Right lobe of liver (tissue), 4 donors: ENCODE data around the gene NID2.

Experiments used
- POLR2A ChIP-seq: fragments of 450-650 bp; IDR thresholded peaks from one replicate; pipeline ENCODE4 v1.6.1; 2017; ENCODE audit warnings: antibody characterized with exemption, mild to moderate bottlenecking
- TF ChIP-seq, protein P1 (sequence below), 4 donors: fragments of 200-600 bp in 3 of 4; fragments of 450-650 bp in 1 of 4; IDR thresholded peaks; one replicate each; pipeline versions ENCODE4 v1.5.1 to v1.8.0; 2016 to 2022; ENCODE audit warnings: antibody characterized with exemption in 4 of 4, mild to moderate bottlenecking in 2 of 4
- donor health status: DM: no; HTN: no; CAD: no.
- donor health status: DM: no; HTN: no; CAD: no.
- donor health status: DM: no; HTN: yes; CAD: no.

DNA sequence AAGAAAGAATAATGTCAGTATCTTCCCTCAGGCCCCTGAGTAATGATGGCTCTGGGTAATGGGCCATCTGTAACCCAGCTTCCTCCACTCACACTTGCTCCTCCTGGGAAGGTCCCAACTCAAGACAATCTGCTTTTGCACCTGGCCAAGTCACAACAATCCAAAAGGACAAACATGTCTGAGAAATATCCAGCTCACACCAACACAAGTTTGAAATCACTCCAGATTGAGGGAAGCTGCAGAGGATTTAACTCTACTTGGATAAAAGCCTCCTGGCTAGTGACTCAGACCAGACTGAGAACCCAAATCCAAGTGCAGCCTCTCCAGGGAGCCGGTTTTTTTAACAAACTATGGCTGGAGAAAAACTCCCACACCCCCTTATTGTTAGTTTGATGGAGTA is 45.3 kb downstream of the NID2 start:
- TF ChIP-seq POLR2A = no peak
- TF ChIP-seq, protein P1, sequence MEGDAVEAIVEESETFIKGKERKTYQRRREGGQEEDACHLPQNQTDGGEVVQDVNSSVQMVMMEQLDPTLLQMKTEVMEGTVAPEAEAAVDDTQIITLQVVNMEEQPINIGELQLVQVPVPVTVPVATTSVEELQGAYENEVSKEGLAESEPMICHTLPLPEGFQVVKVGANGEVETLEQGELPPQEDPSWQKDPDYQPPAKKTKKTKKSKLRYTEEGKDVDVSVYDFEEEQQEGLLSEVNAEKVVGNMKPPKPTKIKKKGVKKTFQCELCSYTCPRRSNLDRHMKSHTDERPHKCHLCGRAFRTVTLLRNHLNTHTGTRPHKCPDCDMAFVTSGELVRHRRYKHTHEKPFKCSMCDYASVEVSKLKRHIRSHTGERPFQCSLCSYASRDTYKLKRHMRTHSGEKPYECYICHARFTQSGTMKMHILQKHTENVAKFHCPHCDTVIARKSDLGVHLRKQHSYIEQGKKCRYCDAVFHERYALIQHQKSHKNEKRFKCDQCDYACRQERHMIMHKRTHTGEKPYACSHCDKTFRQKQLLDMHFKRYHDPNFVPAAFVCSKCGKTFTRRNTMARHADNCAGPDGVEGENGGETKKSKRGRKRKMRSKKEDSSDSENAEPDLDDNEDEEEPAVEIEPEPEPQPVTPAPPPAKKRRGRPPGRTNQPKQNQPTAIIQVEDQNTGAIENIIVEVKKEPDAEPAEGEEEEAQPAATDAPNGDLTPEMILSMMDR (IDR thresholded peaks at IDR 0.05) = no peak
